Stomach smooth muscle (tissue), 2 donors: ENCODE measurements around the gene BASP1.

Experiments
- H3K27ac ChIP-seq: one replicate; pipeline ENCODE4 v1.7.0; 2013; ENCODE audit warnings: mild to moderate bottlenecking, low read length, inconsistent platforms
- H3K27me3 ChIP-seq, 2 donors: one replicate each; pipeline ENCODE4 v1.7.0; 2013; ENCODE audit warnings: low read length in 2 of 2; ENCODE audit not compliant: insufficient read depth in 2 of 2, control insufficient read depth in 1 of 2
- H3K36me3 ChIP-seq, 2 donors: one replicate each; pipeline ENCODE4 v1.7.0; 2013; ENCODE audit warnings: low read length in 2 of 2; ENCODE audit not compliant: control insufficient read depth in 2 of 2, insufficient read depth in 2 of 2
- H3K4me1 ChIP-seq: one replicate; pipeline ENCODE4 v1.7.0; 2013; ENCODE audit warnings: low read length; ENCODE audit not compliant: control insufficient read depth, insufficient read depth
- H3K4me3 ChIP-seq, 2 donors: one replicate each; pipeline ENCODE4 v1.7.0; 2013; ENCODE audit warnings: low read length in 2 of 2
- H3K9ac ChIP-seq, 2 donors: one replicate each; pipeline ENCODE4 v1.7.0; 2013; ENCODE audit warnings: low read length in 2 of 2, mild to moderate bottlenecking in 1 of 2
- H3K9me3 ChIP-seq, 2 donors: one replicate each; pipeline ENCODE4 v1.7.0; 2013; ENCODE audit warnings: low read length in 2 of 2; ENCODE audit not compliant: control insufficient read depth in 2 of 2
- donor health status: healthy.
- donor health status: Pancreatic carcinoma.

BASP1 gene

GRCh38 chr5:17269201-17269600 is 51.8 kb downstream of the BASP1 start:
- H3K9ac ChIP-seq = no peak overlapping the region
- no peaks in the 10 kb centered on the region for H3K9me3 ChIP-seq
- no peaks in the 10 kb centered on the region for H3K27me3 ChIP-seq
- H3K4me3 ChIP-seq = no peak overlapping the region
- no peak overlapping the region for H3K27ac ChIP-seq
- H3K4me1 ChIP-seq = no peaks in the 10 kb centered on the region
- H3K36me3 ChIP-seq = no peaks in the 10 kb centered on the region

DNA sequence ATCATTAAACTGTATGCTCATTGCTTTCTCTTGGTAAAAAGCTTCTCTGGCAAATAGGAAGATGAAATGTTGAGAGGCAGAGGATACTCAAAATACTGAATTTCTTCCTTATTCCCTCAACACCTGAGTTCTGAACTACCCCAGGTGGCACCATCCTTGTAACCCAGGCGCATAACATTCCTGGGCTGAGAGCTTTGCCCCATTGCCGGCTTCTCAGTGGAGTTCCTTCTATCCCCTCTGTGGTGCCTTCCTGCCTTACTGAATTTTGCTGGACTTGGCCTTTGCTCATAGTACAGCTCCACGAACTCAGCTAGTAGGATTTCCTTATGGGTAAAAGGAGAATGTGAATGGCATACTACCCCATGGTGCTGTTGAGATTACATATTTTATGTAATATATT is 54.7 kb downstream of the BASP1 start:
- Histone ChIP-seq H3K9me3 (no peaks in the 10 kb centered on the region), H3K36me3 (no peaks in the 10 kb centered on the region), H3K4me3 (no peak overlapping the region), H3K27ac (no peak overlapping the region), H3K27me3 (no peaks in the 10 kb centered on the region), H3K9ac (no peak overlapping the region), H3K4me1 (no peaks in the 10 kb centered on the region)

GRCh38 chr5:17275289-17276158 is 58.1 kb downstream of the BASP1 start:
- no peaks in the 10 kb centered on the region for H3K36me3 ChIP-seq
- H3K27me3 ChIP-seq = no peaks in the 10 kb centered on the region
- H3K9me3 ChIP-seq = no peaks in the 10 kb centered on the region
- no peaks in the 10 kb centered on the region for H3K4me1 ChIP-seq
- no peak overlapping the region for H3K27ac ChIP-seq
- no peak overlapping the region for H3K4me3 ChIP-seq
- no peak overlapping the region for H3K9ac ChIP-seq

- H3K9ac ChIP-seq = no peak overlapping the region
- H3K4me3 ChIP-seq = no peak overlapping the region
- H3K27me3 ChIP-seq = no peaks in the 10 kb centered on the region
- no peaks in the 10 kb centered on the region for H3K9me3 ChIP-seq
- H3K27ac ChIP-seq = no peak overlapping the region
- no peaks in the 10 kb centered on the region for H3K4me1 ChIP-seq
- H3K36me3 ChIP-seq = no peaks in the 10 kb centered on the region
These were observed 59.0 kb downstream of the BASP1 start for GRCh38 chr5:17276445-17276844.

DNA sequence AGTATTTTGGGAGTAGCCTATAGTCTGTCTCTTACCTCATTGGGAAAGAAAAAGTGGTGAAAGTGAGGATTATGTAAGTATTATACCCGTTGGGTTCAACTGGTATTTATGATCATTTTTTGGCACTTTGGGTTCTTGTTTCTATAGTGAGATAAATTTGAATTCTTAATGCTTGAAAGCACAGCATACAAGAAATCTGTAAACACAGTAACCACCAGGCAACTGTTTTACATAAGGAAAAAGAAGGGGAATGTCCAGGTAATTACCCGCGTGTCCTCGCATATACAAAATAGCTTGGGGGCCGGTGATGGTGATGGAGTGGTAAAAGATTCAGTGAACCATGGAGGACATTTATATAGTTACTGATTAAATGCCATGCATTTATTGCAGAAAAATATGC is 60.5 kb downstream of the BASP1 start:
- no peaks in the 10 kb centered on the region for H3K27me3 ChIP-seq
- H3K4me1 ChIP-seq = no peaks in the 10 kb centered on the region
- H3K9me3 ChIP-seq = no peaks in the 10 kb centered on the region
- no peak overlapping the region for H3K9ac ChIP-seq
- H3K27ac ChIP-seq = no peak overlapping the region
- H3K4me3 ChIP-seq = no peak overlapping the region
- no peaks in the 10 kb centered on the region for H3K36me3 ChIP-seq

GRCh38 chr5:17278931-17279330 is 61.5 kb downstream of the BASP1 start:
- no peak overlapping the region for H3K27ac ChIP-seq
- no peaks in the 10 kb centered on the region for H3K27me3 ChIP-seq
- H3K9me3 ChIP-seq = no peaks in the 10 kb centered on the region
- no peaks in the 10 kb centered on the region for H3K4me1 ChIP-seq
- no peak overlapping the region for H3K4me3 ChIP-seq
- H3K9ac ChIP-seq = no peak overlapping the region
- no peaks in the 10 kb centered on the region for H3K36me3 ChIP-seq

DNA sequence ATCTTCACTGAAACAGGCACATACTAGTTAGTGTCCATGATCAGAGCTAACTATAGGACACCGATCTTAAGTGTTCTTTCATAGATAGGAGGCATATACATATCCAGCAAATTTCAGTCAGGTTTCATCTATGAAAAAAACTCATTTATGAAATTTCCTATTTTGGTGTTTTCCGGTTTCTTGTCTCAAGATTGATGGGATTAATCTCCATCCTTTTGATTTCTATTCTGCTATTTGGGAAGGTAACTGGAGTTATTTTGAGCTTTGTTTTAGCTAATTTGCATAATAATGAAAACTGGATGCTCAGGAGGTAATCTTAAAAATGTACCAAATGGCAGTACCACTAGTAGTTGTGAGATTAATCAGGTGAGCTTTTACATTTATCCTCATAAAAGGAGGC is 62.1 kb downstream of the BASP1 start:
- Histone ChIP-seq H3K4me3 (no peak overlapping the region), H3K27me3 (no peaks in the 10 kb centered on the region), H3K27ac (no peak overlapping the region), H3K9ac (no peak overlapping the region), H3K4me1 (no peaks in the 10 kb centered on the region), H3K36me3 (no peaks in the 10 kb centered on the region), H3K9me3 (no peaks in the 10 kb centered on the region)

GRCh38 chr5:17282283-17283120 is 65.1 kb downstream of the BASP1 start:
- Histone ChIP-seq H3K9me3 (no peaks in the 10 kb centered on the region), H3K4me1 (no peaks in the 10 kb centered on the region), H3K27ac (no peak overlapping the region), H3K4me3 (no peak overlapping the region), H3K9ac (no peak overlapping the region), H3K36me3 (no peaks in the 10 kb centered on the region), H3K27me3 (no peaks in the 10 kb centered on the region)

DNA sequence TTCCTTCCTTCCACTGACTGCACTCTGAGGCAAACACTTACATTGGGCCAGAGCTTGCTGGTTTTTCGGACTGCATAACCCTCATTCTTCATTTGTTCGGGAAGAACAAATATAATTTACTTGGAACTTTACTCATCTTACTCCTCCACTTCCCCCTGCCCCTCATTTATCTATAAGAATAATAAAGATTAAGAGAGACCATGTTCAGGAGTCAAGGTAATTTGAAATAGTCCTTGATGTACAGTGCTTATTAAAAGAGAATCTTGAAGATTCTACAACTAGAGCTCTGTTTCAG is 65.6 kb downstream of the BASP1 start:
- Histone ChIP-seq H3K36me3 (no peaks in the 10 kb centered on the region), H3K27me3 (no peaks in the 10 kb centered on the region), H3K4me1 (no peaks in the 10 kb centered on the region), H3K27ac (no peak overlapping the region), H3K9ac (no peak overlapping the region), H3K9me3 (no peaks in the 10 kb centered on the region), H3K4me3 (no peak overlapping the region)

GRCh38 chr5:17287501-17288155 is 70.2 kb downstream of the BASP1 start:
- Histone ChIP-seq H3K27ac (no peak overlapping the region), H3K4me1 (no peaks in the 10 kb centered on the region), H3K36me3 (no peaks in the 10 kb centered on the region)

More at GRCh38 chr5:17287501-17288155, 70.2 kb downstream of the BASP1 start:
- H3K27me3 ChIP-seq = no peaks in the 10 kb centered on the region
- H3K4me3 ChIP-seq = no peak overlapping the region
- H3K9ac ChIP-seq = no peak overlapping the region
- H3K9me3 ChIP-seq = no peaks in the 10 kb centered on the region
